ENCODE measurements around the gene ADK.

GRCh38 chr10:74177140-74177677 lies 26.2 kb downstream of the ADK start:
- TF ChIP-seq CTCF (conservative IDR thresholded peaks at IDR 0.05; ENCODE audit: low read depth, low read length) (no peak), RAD21 (IDR thresholded peaks at IDR 0.05; ENCODE audit: low read length) (no peak), MXI1 (IDR thresholded peaks at IDR 0.05; ENCODE audit: borderline replicate concordance, low read depth, low read length) (0 out of 2 replicates have a peak, but pooled peaks have one; percentile 48), BHLHE40 (IDR thresholded peaks at IDR 0.05; ENCODE audit: low read depth, low read length) (no peak; the same call in 1 of the 2 replicates)

All from IMR-90 (cell line).